Hematopoietic multipotent progenitor cell treated with erythropoietin and hydrocortisone succinate and interleukin-3 and kit ligand, for 4 days (in vitro differentiated cells): Measurements from ENCODE around the gene PLEK2.
"Not testable (repeated sequence)": the region's sequence is repeated elsewhere in the genome, so short reads cannot be mapped to it uniquely, and the experiment has no call there.

Source experiments
- DNase-seq: peaks from one replicate; pipeline ENCODE4 v3.0.0-alpha.2; 2015

PLEK2 gene

DNA sequence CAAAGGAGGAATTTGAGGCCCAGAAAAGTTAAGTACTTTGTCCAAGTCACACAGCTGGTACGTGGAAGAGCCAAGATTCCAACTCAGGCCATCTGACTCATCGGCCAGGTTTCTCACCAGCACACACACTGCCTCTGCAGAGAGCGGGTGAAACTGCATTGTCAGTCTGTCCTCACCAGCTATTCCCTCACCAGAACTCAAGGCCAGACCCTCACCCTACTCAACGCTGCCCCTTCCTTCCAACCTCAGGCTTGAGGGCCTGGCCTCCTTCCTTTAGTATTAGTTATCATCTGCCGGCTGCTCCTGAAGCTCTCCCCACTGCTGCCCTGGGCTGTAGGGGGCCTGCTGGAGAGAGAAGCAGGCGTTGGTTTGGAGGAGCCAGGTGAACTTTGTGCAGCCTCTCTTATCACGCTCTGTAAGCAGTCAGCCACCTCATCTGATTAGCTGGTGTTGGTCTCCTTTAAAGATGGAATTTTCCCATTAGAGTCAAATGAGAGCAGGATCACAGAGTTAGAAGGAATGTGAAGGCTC is 16.6 kb upstream of the PLEK2 start:
- DNase-seq = no peak

DNA sequence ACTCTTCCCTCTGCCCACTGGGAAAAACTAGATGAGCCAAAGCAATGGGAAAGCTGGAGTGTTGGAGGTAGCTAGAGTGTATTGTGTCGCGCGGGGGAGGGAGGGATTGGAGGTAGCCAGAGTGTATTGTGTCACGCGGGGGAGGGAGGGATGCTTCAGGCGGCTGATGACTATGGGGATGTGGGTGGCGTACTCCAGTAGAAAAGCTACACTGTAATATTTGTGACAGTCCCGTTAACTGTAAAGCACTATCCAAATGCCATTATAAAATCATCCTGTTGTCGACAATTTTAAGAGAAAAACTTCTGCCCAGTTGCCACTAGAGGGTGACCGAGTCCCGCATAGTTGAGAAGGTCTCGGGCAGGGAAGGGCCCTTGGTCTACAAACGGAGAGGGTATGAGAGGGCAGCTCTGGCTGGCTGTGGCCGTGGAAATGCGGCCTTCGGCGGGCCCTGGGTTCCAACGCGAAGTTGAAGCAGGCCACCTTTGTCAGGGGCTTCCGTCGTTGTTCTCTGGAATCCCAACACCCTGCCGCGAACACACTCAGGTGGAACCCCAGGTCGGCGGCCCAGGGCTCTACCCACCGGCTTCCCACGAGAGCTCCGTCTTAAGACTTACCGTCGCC is 15.1 kb upstream of the PLEK2 start:
- DNase-seq = peak; percentile 93

DNA sequence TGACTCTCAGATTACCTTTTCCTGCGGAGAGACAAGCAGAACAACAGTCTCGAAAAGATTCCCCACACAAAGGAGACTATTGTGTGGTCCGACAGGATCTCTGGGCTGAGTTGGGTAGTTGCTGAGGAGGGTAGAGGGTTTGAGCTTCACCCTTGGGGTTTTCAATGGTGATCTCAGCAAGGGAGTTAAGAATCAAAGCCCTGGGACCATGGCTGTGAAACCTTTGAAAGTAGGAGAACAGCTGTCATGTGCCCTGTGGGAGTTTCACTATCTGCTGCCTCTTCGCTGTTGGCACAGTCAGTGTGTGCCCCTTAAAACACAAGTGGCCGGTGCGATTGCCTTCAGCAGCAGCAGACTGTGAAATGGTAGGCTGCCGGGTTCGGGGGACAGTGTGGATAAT is 14.2 kb upstream of the PLEK2 start:
- no peak for DNase-seq

DNA sequence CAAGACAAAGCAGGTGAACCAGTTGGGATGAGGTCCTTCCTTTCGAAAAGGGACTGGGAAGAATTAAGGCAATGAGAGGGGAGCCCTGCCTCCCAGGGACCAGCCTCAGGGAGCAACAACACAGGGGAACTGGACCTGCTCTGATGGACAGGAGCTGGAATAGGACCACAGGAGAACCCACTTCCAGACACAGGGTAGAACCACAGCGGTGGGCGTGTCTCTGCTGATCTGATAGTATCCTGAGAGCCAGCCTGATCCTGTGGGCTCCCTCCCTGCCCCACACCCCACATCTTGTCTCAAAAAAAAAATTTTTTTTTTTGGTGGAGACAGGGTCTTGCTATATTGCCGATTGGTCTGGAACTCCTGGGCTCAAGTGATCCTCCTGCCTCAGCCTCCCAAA is 13.6 kb upstream of the PLEK2 start:
- DNase-seq = peak; percentile 41

DNA sequence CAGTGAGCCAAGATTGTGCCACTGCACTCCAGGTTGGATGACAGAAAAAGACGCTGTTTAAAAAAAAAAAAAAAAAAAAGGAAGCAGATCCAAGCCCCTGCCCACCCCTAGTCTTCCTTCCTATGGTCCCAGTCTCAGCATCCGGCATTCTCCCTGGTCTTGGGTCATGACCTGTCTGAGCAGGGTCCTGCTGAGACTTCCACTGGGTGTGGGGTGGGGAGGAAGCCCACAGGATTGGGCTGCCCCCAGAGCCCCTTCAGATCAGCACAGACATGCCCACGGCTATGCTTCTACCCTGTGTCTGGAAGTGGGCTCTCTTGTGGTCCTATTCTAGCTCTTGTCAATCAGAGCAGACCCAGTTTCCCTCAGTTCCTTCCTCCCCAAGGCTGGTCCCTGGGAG is 12.6 kb upstream of the PLEK2 start:
- DNase-seq = no peak

DNA sequence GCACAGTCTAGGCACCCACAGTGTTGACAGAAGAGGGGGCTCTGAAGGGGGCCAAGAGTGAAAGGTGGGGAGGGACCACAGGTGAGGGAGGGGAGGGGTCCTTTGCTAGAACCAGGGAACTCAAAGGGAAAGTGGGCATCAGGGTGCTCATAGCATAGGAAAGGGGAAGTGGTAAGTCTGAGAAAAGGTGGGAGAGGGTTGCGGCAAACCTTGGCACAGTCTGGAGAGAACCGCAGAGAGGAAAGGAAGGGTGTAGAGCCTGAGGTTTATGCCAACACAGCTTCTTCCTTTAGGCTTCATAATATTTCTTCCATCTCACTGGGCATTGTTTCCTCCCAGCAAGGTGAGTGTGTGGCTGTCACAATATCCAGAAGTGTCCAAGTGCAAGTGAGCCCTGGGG is 11.5 kb upstream of the PLEK2 start:
- DNase-seq = peak; percentile 83

DNA sequence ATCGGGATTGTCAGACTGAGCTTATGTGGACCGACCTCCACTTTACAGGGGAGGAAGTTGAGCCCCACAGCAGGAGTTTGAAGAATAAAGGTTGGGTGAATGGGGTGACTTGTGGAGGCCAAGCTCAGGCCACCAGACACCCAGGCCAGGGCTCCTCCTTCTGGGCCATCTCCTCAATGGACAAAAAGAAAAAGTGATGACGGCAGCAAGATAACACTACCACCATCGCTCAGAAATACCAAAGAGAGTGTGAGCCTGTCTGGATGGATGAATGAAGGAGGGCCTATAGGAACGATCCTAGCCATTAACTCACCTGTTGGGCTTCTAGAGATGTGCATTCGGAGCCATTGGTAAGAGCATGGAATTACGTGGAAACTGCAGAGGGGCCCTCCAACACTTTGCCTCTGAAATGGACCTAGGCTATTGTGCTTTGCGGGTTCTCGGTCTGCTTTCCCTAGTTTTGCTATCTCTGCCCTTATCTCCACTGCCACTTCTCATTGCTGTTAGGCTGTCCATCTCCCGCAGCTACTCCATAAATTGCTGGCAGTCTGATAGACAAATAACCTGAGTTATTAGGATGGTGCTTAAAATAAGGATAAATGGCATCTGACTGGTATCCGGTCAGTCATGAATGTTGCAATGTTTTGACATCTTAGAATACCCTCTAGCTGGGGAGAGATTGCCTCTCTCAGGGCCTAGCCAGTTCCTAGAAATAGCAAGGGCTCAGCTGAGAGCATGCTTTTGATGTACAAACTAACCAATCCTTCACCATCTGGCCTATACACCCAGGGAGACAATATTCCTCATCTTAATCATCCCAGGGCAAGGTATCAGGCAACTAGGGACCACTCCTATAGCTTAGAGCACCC is 9.6 kb upstream of the PLEK2 start:
- DNase-seq = no peak

DNA sequence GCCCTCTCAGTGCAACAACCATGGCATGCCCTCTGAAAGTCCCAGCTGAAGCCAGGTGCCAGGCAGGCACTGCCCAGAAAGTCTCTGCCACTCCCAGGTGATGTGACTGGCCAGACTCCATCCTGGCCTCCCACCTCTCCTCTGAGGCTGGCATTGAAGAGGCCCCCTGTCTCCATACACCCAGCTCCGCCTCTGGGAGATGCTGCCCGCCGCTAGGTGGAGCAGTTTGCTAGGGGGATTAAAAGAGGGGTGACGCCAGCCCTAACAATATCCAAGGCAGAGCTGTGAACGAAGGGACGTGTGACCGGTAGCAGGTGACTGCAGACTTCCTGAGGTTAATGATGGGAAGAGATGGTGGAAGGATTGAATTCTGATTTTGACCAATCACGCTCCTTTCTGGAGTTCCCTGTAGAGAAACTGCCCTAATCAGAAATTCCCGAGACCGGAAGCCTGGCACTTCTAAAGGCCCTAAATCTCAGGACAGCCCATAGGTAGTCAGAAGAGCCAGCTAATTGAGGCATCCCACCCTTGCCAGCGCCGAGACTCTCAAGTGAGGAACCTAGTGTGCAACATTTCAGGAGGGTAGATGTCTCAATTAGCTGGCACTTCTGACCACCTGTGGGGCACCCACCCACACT is 8.3 kb upstream of the PLEK2 start:
- peak; percentile 76 for DNase-seq

DNA sequence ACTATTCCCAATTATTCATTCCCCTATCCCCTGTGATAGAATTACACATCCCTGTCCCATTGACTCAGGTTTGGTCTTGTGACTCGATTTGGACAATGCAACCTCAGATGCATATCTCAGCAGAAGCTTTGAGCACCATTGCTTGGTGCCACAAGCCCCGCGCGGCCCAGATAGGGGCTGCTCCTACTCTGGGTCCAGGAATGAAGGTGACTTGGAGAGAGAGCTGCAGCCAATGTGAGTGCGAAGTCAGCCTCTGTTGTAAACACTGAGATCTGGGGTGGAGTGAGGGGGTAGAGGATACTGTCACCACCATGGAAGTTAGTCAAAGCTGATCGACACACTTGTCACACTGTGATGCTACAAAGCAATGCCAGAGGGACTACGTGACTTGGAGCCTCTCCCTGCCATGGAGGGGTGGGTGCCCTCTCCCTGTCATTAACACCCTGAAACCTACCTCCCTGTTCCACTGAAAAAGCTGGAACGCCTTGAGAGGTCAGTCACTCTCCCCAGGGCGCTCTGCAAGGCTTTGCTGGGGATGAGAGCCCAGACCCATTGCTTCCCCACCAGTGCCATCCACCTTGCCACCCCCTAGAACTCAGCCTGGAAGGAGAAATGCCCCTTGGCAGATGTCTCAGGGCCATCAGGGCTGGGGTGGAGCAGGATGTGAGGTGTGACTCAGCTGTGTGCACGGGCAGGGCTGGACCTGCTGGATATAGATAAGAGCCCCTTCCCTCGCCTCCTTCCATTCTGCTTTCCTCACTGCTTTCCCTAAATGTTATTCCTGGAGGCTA is 6.6 kb upstream of the PLEK2 start:
- DNase-seq = peak; percentile 89

DNA sequence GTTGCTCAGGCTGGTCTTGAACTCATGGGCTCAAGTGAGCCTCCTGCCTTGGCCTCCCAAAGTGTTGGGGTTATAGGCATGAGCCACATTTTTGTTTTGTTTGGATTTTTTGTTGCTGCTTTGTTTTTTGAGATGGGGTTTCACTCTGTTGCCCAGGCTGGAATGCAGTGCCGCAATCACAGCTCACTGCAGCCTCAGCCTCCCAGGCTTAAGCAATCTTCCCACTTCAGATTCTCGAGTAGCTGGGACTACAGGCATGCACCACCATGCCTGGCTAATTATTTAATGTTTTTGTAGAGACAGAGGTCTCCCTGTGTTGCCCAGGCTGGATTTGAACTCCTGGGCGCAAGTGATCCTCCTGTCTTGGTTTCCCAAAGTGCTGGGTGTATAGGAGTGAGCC is 5.7 kb upstream of the PLEK2 start:
- no peak for DNase-seq

DNA sequence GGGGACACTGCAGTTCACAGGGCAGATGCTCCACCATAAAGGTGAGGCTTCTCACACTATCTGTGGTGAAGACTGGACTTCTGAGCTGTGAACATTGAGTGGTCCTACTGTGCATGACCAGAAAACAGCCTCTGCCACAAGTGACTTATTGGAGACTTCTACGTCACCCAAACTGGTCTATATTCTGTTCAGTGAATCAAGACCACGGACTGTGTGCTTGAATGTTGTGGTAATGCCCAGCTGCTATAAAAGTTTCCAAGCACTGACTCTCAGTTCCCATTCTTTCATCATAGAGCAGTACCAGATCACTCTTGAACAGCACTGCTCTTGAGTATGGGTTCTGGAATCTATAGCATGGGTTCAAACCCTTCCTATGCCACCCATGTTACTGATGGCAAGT is 4.8 kb upstream of the PLEK2 start:
- no peak for DNase-seq

DNA sequence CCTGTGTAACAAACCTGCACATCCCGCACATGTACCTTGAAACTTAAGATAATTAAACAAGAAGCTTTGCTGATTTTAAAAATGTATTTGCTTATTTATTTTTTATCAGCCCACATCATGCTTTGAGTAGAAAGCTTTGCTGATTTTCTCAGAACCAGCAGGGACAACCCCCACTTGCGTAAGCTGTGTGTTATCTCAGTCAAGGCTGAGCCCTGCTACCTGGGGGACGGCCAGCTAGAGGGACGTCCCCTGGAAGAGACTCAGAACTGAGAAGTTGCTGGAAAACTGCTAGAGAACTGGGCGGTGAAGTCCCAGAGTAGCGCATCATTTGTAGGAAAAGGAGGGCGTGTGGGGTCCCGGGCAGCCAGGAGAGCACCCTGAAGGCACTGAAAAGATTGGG is 4.1 kb upstream of the PLEK2 start:
- peak; percentile 51 for DNase-seq

DNA sequence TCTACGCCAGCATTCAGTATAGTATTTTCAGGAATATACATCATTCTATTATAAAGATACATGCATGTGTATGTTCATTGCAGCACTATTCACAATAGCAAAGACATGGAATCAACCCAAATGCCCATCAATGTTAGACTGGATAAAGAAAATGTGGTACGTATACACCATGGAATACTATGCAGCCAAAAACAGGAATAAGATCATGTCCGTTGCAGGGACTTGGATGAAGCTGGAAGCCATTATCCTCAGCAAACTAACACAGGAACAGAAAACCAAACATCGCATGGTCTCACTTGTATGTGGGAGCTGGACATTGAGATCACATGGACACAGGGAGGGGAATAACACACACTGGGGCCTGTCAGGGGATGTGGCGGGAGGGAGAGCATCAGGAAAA is 3.6 kb upstream of the PLEK2 start:
- DNase-seq = not testable (repeated sequence)

DNA sequence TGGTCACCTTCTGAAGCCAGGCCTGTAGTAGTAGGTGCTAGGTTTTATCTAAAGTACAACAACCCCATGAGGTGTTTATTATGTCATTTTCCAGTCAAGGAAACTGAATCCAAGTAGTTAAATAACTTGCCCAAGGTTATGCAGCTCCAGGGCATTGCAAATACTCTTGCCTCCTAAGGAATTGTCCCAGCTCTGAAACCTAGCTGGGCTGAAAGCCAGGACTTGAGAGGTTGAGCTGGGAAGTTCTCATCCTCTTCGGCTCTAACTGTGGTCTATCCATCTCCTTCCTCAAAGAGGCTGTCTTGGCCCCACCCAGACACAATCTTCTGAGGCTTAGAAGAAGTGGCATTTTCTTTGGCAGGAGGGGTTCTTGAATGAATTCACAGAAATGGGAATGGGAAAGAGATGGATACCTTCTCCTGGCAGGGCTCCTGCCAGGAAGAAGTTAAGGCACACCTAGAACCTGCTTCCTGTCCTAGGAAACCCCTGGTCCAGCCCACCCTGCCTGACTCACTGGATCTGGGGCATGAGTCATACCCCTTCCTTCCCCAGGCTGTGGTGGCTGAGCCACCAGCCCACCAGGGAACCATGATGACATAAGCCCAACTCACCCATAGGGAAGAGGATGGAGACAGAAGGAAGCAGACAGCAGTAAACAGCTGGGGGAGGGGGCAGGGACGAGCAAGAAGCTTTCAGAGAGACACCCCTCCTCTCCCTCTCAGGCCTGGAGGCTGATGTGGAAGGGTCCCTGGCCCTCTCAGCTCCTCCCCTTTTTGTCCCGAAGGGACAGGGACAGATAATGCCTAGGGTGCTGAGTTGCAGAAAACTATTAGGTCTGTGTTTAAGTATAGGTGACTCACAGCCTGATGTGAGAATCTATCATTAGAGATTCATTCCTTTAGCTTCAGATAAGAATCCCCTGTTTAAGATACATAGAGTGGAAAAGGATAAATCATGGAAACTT is 2.1 kb upstream of the PLEK2 start:
- DNase-seq = peak; percentile 72

DNA sequence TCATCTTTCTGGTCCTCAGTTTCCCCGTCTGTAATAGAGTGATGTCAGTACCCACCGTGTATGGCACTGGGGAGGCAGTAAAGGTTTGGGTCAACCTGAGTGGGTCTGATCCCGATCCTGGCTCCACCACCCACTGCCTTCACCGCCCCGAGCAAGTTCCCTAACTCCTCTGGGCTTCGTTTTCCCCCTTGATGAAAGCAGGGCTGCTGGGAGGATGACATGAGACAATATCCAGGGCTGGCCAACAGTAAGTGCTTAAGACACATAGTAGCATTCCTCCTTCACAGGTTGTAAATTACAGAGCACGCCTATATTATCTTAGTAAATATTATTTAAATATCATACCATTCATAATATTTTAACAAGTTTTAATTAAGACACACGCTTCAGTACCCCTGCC is 595 bp downstream of the PLEK2 start:
- no peak for DNase-seq

DNA sequence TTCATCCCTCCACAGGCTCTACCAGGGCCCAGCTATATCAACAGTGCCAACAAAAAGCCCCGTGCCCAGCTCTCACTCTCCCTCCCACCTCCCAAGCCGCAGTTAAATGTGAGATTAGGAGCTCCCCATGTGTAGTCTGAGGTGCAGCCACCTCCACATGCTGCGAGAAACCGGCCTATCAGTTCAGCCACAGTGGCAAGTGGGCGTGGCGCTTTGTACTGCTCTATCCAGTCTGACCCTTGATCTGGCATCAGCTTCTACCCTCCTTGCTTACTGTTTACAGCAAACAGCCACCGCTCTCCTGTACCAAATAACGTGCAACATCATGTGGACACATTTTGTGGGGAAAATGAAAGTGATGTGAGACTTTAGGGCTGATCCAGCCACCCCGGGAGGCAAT is 1.7 kb downstream of the PLEK2 start:
- DNase-seq = peak; percentile 83

DNA sequence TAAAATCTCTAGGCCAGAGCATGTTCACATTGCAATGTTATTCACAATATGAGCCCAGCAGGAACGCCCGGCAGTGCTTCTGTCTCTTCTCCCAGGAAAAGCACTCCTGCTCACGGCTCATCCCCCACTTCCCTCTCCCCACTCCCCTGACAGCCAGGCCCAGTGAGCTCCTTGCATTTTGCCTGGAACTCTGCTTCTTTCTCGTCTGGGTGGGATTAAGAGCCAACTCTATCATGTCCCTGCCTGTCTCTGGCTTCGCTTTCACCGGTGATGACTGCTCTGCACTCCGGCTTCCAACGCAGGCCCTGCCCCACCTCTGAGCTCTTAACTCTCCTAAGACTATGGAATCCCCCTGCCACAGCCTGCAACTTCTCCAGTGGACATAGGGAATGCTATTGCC is 2.5 kb downstream of the PLEK2 start:
- no peak for DNase-seq

DNA sequence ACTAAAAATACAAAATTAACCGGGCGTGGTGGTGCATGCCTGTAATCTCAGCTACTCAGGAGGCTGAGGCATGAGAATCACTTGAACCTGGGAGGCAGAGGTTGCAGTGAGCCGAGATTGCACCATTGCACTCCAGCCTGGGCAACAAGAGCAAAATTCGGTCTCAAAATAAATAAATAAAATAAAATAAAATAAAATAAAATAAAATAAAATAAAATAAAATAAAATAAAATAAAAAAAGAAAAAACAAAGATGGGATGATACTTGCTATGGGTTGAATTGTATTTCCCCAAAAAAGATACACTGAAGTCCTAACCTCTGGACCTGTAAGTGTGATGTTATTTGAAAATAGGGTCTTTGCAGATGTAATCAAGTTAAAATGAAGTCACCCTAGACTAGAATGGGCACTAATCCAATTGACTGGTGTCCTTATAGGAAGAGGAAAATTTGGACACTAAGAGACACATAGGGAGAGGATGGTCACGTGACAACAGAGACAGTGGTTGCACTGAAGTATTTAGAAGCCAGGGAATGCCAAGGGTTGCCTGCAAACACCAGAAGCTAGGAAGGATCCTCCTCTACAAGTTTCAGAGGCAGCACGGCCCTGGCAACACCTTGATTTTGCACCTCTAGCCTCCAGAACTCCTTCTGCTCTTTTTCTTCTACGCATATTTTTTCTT is 3.7 kb downstream of the PLEK2 start:
- not testable (repeated sequence) for DNase-seq

DNA sequence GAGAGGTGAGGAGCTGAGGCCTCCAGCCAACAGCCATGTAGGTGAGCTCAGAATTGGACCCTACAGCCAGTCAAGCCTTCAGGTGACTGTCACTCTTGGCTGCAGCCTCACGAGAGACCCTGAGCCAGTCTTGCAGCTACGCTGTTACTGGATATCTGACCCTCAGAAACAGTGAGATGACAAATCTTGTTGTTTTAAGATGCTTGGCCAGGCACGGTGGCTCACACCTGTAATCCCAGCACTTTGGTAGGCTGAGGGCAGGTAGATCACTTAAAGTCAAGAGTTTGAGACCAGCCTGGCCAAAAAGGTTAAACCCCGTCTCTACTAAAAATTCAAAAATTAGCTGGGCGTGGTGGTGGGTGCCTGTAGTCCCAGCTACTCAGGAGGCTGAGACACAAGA is 6.2 kb downstream of the PLEK2 start:
- no peak for DNase-seq

DNA sequence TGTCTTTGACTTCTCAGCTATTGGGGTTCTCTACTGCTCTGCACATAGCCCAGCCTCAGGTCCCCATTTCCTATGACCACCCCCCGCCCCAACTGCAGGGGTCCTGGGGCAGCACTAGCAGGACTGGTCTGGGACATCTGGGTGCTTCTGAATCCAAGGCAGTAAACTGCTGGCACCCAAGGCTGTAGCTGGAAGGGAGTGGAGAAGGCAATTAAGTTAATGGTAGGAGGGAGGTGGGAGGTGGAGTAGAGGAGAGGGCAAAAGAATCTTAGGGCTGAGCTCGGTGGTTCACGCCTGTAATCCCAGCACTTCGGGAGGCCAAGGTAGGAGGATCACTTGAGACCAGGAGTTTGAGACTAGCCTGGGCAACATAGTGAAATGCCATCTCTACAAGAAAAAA is 11.5 kb downstream of the PLEK2 start:
- DNase-seq = no peak

DNA sequence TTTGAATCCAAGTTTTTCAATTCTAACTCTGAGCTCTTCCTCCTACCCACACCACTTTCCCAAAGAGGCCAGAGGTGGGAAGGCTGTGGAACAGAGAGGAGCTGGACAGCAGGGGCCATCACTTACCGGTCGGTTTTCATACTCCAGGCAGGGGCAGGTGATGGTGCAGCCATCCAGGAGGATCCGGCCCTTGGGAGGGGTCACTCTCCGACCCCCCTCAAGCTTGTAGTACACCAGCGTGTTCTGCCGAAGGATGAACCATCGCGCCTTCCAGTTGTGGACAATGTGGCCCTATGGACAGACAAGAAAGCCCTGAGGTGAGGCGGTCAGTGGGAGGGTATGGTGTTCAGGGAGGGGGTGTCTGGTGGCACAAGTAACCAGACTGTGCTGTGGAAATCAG is 14.4 kb downstream of the PLEK2 start:
- DNase-seq = no peak
